CD4-positive, alpha-beta memory T cell (primary cell): ENCODE results near the gene MOSPD3. TPM values are rescaled to one million over a fixed set of nuclear protein-coding genes. Genes with fewer than 3 reads are reported as not detected.

Experiments
- CTCF ChIA-PET: fragments of 350-600 bp; sonication (Branson Sonifier 250); formaldehyde crosslinking; loops from one replicate; lab custom pipeline; 2021; ENCODE audit warnings: inconsistent platforms; ENCODE audit not compliant: partially characterized antibody; lab: Charles Lee
- POLR2A ChIA-PET: fragments of 350-600 bp; sonication (Branson Sonifier 250); formaldehyde crosslinking; loops from one replicate; lab custom pipeline; 2021; ENCODE audit not compliant: partially characterized antibody; lab: Charles Lee
- DNase-seq, 5 donors: peaks; one replicate each; pipeline versions ENCODE4 v3.0.0 to v3.0.0-alpha.2; 2020 to 2022; ENCODE audit warnings: mixed read lengths in 1 of 5
- H3K27ac ChIP-seq: one replicate; pipeline ENCODE4 v1.7.0; 2013; ENCODE audit warnings: low read depth, low read length
- H3K27me3 ChIP-seq: 2 replicates; pipeline ENCODE4 v1.7.0; 2013; ENCODE audit warnings: mild to moderate bottlenecking, low read length, moderate library complexity; ENCODE audit not compliant: insufficient read depth
- H3K36me3 ChIP-seq: 2 replicates; pipeline ENCODE4 v1.7.0; 2013; ENCODE audit warnings: mild to moderate bottlenecking, low read length, moderate library complexity; ENCODE audit not compliant: insufficient read depth
- H3K4me1 ChIP-seq: 2 replicates; pipeline ENCODE4 v1.7.0; 2013; ENCODE audit warnings: mild to moderate bottlenecking, low read length, moderate library complexity; ENCODE audit not compliant: insufficient read depth
- H3K4me3 ChIP-seq, 2 donors: one replicate each; pipeline ENCODE4 v1.7.0; 2013; ENCODE audit warnings: low read length in 2 of 2, mild to moderate bottlenecking in 1 of 2
- H3K9me3 ChIP-seq, 2 donors: one replicate each; pipeline ENCODE4 v1.7.0; 2013; ENCODE audit warnings: low read length in 2 of 2, control low read depth in 1 of 2; ENCODE audit not compliant: control insufficient read depth in 1 of 2
- H3K27ac Mint-ChIP-seq, 7 donors: one replicate each; pipeline ENCODE4 v1.8.0; 2020 to 2021; ENCODE audit warnings: mixed read lengths in 7 of 7, mild to moderate bottlenecking in 6 of 7, inconsistent platforms in 3 of 7, moderate library complexity in 3 of 7
- H3K27me3 Mint-ChIP-seq, 2 donors: one replicate each; pipeline ENCODE4 v1.8.0; 2020 to 2021; ENCODE audit warnings: mixed read lengths in 2 of 2
- H3K36me3 Mint-ChIP-seq, 2 donors: one replicate each; pipeline ENCODE4 v1.8.0; 2020 to 2021; ENCODE audit warnings: mixed read lengths in 2 of 2, inconsistent platforms in 1 of 2, mild to moderate bottlenecking in 1 of 2
- H3K4me1 Mint-ChIP-seq, 4 donors: one replicate each; pipeline ENCODE4 v1.8.0; 2020 to 2021; ENCODE audit warnings: mixed read lengths in 4 of 4, mild to moderate bottlenecking in 1 of 4
- H3K4me3 Mint-ChIP-seq, 8 donors: one replicate each; pipeline ENCODE4 v1.8.0; 2020 to 2021; ENCODE audit warnings: mixed read lengths in 8 of 8, mild to moderate bottlenecking in 7 of 8, moderate library complexity in 6 of 8, inconsistent platforms in 3 of 8
- H3K9me3 Mint-ChIP-seq, 8 donors: one replicate each; pipeline ENCODE4 v1.8.0; 2020 to 2021; ENCODE audit warnings: mixed read lengths in 8 of 8, mild to moderate bottlenecking in 5 of 8, inconsistent platforms in 3 of 8, moderate library complexity in 1 of 8
- intact Hi-C: fragments of 100-400 bp; cut with micrococcal nuclease; formaldehyde crosslinking; loops from one replicate; pipeline ENCODE4 v1.15.1; 2023
- polyA plus RNA-seq, 2 donors: library from polyadenylated mRNA; unstranded; fragments of 300-500 nt; fragmentation: Illumina TruSeq; gene quantifications; one replicate each; pipeline ENCODE4 v1.2.3, GENCODE V29; 2021
- total RNA-seq, 2 experiments: library from RNA; stranded (reverse); gene quantifications; one replicate each; pipeline ENCODE4 v1.2.3, GENCODE V29; 2021

Gene MOSPD3
- total and polyA plus RNA-seq, 4 experiments from 2014 or later: 13.4 to 32.1 (median 20.1) TPM

- Histone ChIP-seq H3K4me3 (no peak overlapping the region), H3K9me3 (no peaks in the 10 kb centered on the region), H3K36me3 (peaks cover 63% of the 10 kb centered on the region), H3K27ac (no peak overlapping the region), H3K4me1 (peaks cover 42% of the 10 kb centered on the region), H3K27me3 (no peaks in the 10 kb centered on the region)
- ChIA-PET POLR2A (interaction anchor here (1.4 to 11.4 kb wide), 3 partner anchors 12 to 151 kb away, joined by 6 to 307 read pairs (median 104); partner anchors contain the start of genes MEPCE and SAP25), CTCF (interaction anchor here (1.5 to 12.0 kb wide), 2 partner anchors 17 to 271 kb away, joined by 3 to 266 read pairs; partner anchors contain the start of gene SLC12A9)
- Mint-ChIP-seq H3K27ac (no peak overlapping the region), H3K27me3 (no peaks in the 10 kb centered on the region), H3K4me3 (no peak overlapping the region), H3K36me3 (peaks cover 9 to 31% of the 10 kb centered on the region in 2 donors), H3K9me3 (no peaks in the 10 kb centered on the region), H3K4me1 (peaks cover 8 to 15% (median 12%) of the 10 kb centered on the region in 4 donors)
- DNase-seq: no peak
- intact Hi-C loops: no loop called here
These were observed 31.7 kb upstream of the MOSPD3 start for GRCh38 chr7:100580466-100581283.

DNA sequence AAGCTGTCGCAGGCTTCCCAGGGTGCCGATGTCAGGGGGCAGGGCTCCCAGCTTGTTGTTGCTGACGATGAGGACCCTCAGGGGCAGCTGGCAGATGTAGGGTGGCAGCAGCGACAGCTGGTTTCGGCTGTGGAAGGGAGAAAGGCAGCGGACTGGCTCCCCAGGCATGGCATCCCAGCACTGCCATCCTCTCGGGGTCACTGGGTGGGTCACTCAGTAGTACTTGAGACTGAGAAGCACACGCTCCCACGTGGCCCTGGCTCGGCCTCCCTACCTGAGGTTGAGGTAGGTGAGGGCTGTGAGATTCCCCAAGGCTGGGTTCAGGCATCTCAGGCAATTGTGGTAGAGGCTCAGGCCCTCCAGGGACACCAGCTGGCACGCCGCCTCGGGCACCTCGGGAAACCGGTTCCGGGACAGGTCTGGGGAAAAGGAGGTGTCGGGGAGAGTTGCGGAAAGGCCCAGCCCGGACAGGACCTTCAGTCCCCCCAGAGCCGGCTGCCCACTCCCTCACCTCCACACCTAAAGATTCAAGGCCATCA, 30.2 kb upstream of the MOSPD3 start:
- ChIA-PET POLR2A (interaction anchor here (0.6 to 11.4 kb wide), 9 partner anchors 13 to 482 kb away, joined by 3 to 307 read pairs (median 6); partner anchors contain the start of genes MEPCE, PCOLCE, POP7 and PPP1R35), CTCF (interaction anchor here (0.8 to 12.0 kb wide), 4 partner anchors 18 to 270 kb away, joined by 3 to 266 read pairs (median 4); partner anchors contain the start of gene SLC12A9)
- H3K27ac Mint-ChIP-seq: peak overlapping the region; percentile 86 to 99 (median 94)
- peak overlapping the region in 7 of 8 donors; percentile 27 to 99 (median 92) for H3K4me3 Mint-ChIP-seq
- peaks cover 51% of the 10 kb centered on the region for H3K36me3 ChIP-seq
- peaks cover 0 to 2% (median 0%) of the 10 kb centered on the region in 8 donors for H3K9me3 Mint-ChIP-seq
- H3K4me3 ChIP-seq: no peak overlapping the region
- peaks cover 5 to 24% of the 10 kb centered on the region in 2 donors for H3K36me3 Mint-ChIP-seq
- DNase-seq: no peak
- intact Hi-C loops: no loop called here
- H3K27me3 ChIP-seq: no peaks in the 10 kb centered on the region
- H3K27me3 Mint-ChIP-seq: no peaks in the 10 kb centered on the region
- H3K4me1 ChIP-seq: peaks cover 46% of the 10 kb centered on the region
- H3K4me1 Mint-ChIP-seq: peaks cover 11 to 21% (median 17%) of the 10 kb centered on the region in 4 donors
- H3K9me3 ChIP-seq: no peaks in the 10 kb centered on the region
- peak overlapping the region; percentile 79 for H3K27ac ChIP-seq

- Mint-ChIP-seq H3K27me3 (no peaks in the 10 kb centered on the region), H3K4me1 (peaks cover 11 to 21% (median 17%) of the 10 kb centered on the region in 4 donors), H3K36me3 (peaks cover 5 to 24% of the 10 kb centered on the region in 2 donors), H3K4me3 (peak overlapping the region; percentile 68 to 99 (median 96)), H3K9me3 (peaks cover 0 to 2% (median 0%) of the 10 kb centered on the region in 8 donors), H3K27ac (peak overlapping the region; percentile 86 to 99 (median 96))
- H3K36me3 ChIP-seq: peaks cover 47% of the 10 kb centered on the region
- no peak for DNase-seq
- peak overlapping the region; percentile 38 to 98 for H3K4me3 ChIP-seq
- H3K9me3 ChIP-seq: no peaks in the 10 kb centered on the region
- ChIA-PET CTCF (interaction anchor here (1.5 to 12.0 kb wide), 5 partner anchors 19 to 269 kb away, joined by 3 to 266 read pairs (median 5); partner anchors contain the start of genes MOSPD3 and SLC12A9), POLR2A (interaction anchor here (1.4 to 11.4 kb wide), 14 partner anchors 14 to 153 kb away, joined by 7 to 307 read pairs (median 65); partner anchors contain the start of genes AGFG2, GIGYF1, GNB2 and MEPCE)
- peak overlapping the region; percentile 79 for H3K27ac ChIP-seq
- intact Hi-C loops: loop anchor here (1.0 kb wide), 1 partner anchor 12 kb away; no protein-coding TSS in a partner anchor
- H3K4me1 ChIP-seq: peaks cover 48% of the 10 kb centered on the region
- H3K27me3 ChIP-seq: no peaks in the 10 kb centered on the region
These were observed 29.7 kb upstream of the MOSPD3 start for GRCh38 chr7:100582650-100583049.

- peaks cover 0 to 2% (median 0%) of the 10 kb centered on the region in 8 donors for H3K9me3 Mint-ChIP-seq
- no peaks in the 10 kb centered on the region for H3K27me3 Mint-ChIP-seq
- no peaks in the 10 kb centered on the region for H3K27me3 ChIP-seq
- peak overlapping the region; percentile 92 to 99 (median 97) for H3K4me3 Mint-ChIP-seq
- peaks cover 13 to 25% (median 17%) of the 10 kb centered on the region in 4 donors for H3K4me1 Mint-ChIP-seq
- ChIA-PET POLR2A (interaction anchor here (0.7 to 11.4 kb wide), 20 partner anchors 15 to 311 kb away, joined by 3 to 307 read pairs (median 34); partner anchors contain the start of genes AGFG2, GIGYF1, GNB2 and MEPCE), CTCF (interaction anchor here (1.0 to 12.0 kb wide), 14 partner anchors 12 to 122 kb away, joined by 3 to 266 read pairs (median 6); partner anchors contain the start of genes MOSPD3 and POP7)
- peak overlapping the region; percentile 38 to 98 for H3K4me3 ChIP-seq
- H3K4me1 ChIP-seq: peaks cover 48% of the 10 kb centered on the region
- H3K36me3 Mint-ChIP-seq: peaks cover 5 to 24% of the 10 kb centered on the region in 2 donors
- peak overlapping the region; percentile 86 to 99 (median 96) for H3K27ac Mint-ChIP-seq
- peak overlapping the region; percentile 79 for H3K27ac ChIP-seq
- H3K36me3 ChIP-seq: peaks cover 39% of the 10 kb centered on the region
- intact Hi-C loops: loop anchor here (1.0 kb wide), 1 partner anchor 13 kb away; no protein-coding TSS in a partner anchor
- DNase-seq: peak; percentile 69 to 77 (median 75)
- no peaks in the 10 kb centered on the region for H3K9me3 ChIP-seq
These were observed 28.9 kb upstream of the MOSPD3 start for GRCh38 chr7:100583132-100584053.

DNA sequence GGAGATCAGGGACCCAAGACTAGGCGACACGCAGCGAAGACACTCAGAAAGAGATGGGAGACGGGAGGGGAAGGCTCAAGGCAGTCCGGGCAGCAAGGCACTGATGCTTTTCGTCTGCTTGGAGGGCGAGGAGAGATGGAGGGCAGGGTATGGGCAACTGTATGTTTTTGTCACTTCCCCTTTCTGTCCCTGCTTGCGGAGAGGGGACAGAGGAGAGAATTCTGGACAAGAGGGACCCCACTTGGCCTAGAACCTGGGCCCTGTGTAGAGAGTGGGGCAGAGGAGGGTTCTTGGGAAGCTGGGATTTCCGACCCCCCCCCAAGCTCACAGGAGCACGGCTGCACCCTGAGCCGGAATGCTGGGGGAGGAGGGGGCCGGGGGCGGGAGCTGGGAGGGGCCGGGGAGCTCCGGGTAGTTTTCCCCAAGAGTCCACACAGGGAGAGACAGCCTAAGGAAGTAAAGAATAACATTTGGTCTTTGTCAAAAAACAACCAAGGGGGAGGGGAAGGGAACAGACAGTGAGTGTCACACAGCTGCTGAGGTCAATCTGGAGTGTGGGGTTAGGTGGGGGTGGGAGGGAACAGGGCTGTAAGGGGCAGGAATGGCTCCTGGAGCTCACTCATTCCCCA, 28.2 kb upstream of the MOSPD3 start:
- no peaks in the 10 kb centered on the region for H3K27me3 ChIP-seq
- CTCF ChIA-PET: interaction anchor here (0.7 to 12.0 kb wide), 17 partner anchors 13 to 1704 kb away, joined by 3 to 266 read pairs (median 4); partner anchors contain the start of genes AGFG2, MOSPD3, POP7 and SLC12A9
- no peak for DNase-seq
- H3K27ac Mint-ChIP-seq: peak overlapping the region; percentile 86 to 99 (median 97)
- peak overlapping the region; percentile 79 for H3K27ac ChIP-seq
- peaks cover 32% of the 10 kb centered on the region for H3K36me3 ChIP-seq
- peak overlapping the region; percentile 77 to 98 for H3K4me3 ChIP-seq
- POLR2A ChIA-PET: interaction anchor here (0.7 to 11.4 kb wide), 26 partner anchors 15 to 483 kb away, joined by 3 to 307 read pairs (median 9); partner anchors contain the start of genes AGFG2, AP4M1, GIGYF1 and GNB2
- H3K4me1 Mint-ChIP-seq: peaks cover 11 to 27% (median 17%) of the 10 kb centered on the region in 4 donors
- H3K9me3 Mint-ChIP-seq: peaks cover 0 to 2% (median 0%) of the 10 kb centered on the region in 8 donors
- H3K4me1 ChIP-seq: peaks cover 48% of the 10 kb centered on the region
- H3K27me3 Mint-ChIP-seq: no peaks in the 10 kb centered on the region
- H3K36me3 Mint-ChIP-seq: peaks cover 0 to 20% of the 10 kb centered on the region in 2 donors
- H3K4me3 Mint-ChIP-seq: peak overlapping the region; percentile 92 to 99 (median 97)
- no peaks in the 10 kb centered on the region for H3K9me3 ChIP-seq
- intact Hi-C loops: no loop called here
